Measurements from ENCODE around the gene ATP11B. TPM values are rescaled to one million over a fixed set of nuclear protein-coding genes. Genes with fewer than 3 reads are reported as not detected.

ATP11B gene
- total RNA-seq, 6 experiments from 2014 or later, result 43.9 to 60.5 (median 51.5) TPM

DNA sequence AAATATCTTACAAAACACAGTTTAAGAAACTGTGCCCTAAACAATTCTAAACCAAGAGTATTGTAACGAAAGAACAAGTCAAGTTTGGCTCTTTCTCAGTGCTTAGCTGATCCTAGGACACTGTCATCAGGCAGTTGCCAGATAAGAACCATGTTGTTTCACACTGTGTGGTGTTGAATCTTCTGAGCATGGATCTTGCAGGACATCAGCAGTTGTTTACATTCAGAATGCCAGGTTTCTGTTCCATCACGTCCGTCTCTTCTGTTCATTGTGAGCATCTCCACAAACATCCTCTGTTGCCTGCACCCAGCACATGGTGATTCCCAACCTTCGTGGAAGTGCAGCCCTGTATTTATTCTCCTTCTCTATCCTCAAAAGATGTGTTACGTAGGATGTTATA, 119.2 kb downstream of the ATP11B start:
- DNase-seq, result no peak
- TF ChIP-seq, protein P1, sequence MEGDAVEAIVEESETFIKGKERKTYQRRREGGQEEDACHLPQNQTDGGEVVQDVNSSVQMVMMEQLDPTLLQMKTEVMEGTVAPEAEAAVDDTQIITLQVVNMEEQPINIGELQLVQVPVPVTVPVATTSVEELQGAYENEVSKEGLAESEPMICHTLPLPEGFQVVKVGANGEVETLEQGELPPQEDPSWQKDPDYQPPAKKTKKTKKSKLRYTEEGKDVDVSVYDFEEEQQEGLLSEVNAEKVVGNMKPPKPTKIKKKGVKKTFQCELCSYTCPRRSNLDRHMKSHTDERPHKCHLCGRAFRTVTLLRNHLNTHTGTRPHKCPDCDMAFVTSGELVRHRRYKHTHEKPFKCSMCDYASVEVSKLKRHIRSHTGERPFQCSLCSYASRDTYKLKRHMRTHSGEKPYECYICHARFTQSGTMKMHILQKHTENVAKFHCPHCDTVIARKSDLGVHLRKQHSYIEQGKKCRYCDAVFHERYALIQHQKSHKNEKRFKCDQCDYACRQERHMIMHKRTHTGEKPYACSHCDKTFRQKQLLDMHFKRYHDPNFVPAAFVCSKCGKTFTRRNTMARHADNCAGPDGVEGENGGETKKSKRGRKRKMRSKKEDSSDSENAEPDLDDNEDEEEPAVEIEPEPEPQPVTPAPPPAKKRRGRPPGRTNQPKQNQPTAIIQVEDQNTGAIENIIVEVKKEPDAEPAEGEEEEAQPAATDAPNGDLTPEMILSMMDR (IDR thresholded peaks at IDR 0.05), result no peak
- H3K4me3 Mint-ChIP-seq, result no peak overlapping the region
- H3K9me3 Mint-ChIP-seq, result no peaks in the 10 kb centered on the region
- H3K27me3 Mint-ChIP-seq (ENCODE audit: insufficient read depth), result no peaks in the 10 kb centered on the region
- no peak overlapping the region for H3K27ac Mint-ChIP-seq
- H3K4me1 Mint-ChIP-seq (ENCODE audit: low read depth), result peaks cover 40% of the 10 kb centered on the region
- H3K36me3 Mint-ChIP-seq (ENCODE audit: low read depth), result no peaks in the 10 kb centered on the region

DNA sequence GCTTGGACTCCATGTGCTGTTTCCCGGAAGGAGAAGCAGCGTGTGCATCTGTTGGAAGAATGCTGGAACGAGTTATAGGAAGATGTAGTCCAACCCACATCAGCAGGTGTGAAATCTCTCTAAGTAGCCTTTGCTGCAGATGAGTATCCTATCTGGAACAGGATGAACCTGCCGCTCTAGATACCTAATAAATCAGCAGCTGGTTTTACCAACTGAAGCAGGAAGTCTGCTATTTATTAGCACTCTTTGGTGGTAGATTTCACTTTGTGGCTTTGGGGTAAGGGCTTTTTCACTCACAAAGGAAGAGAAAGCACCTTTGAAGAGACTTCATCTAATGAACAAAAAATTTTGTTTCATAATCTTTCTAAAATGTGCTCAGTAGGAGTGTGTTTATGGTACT, 120.6 kb downstream of the ATP11B start:
- DNase-seq, result no peak
- TF ChIP-seq, protein P1 (IDR thresholded peaks at IDR 0.05), result no peak
- no peak overlapping the region for H3K27ac Mint-ChIP-seq
- no peaks in the 10 kb centered on the region for H3K9me3 Mint-ChIP-seq
- peaks cover 33% of the 10 kb centered on the region for H3K4me1 Mint-ChIP-seq (ENCODE audit: low read depth)
- H3K36me3 Mint-ChIP-seq (ENCODE audit: low read depth), result no peaks in the 10 kb centered on the region
- no peaks in the 10 kb centered on the region for H3K27me3 Mint-ChIP-seq (ENCODE audit: insufficient read depth)
- no peak overlapping the region for H3K4me3 Mint-ChIP-seq

DNA sequence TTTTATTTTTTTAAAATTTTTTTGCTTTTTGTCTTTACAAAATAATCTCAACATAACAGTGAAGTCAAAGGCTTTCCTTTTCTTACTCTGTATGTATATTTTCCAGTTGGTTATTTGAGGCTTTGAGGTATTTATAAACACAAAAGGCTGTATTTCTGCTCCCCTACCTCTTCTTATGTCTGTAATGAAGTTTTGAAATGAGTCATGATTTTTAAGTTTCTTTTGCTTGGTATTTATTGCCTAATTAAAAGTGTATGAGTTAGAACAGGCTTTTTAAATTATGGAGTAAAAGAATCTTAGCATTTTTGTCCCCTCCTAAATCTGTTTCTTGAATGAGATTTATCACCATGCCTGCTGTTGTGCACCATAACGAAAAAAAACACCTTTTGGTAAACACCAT, 121.0 kb downstream of the ATP11B start:
- Mint-ChIP-seq H3K27ac (no peak overlapping the region), H3K36me3 (ENCODE audit: low read depth) (no peaks in the 10 kb centered on the region), H3K4me3 (no peak overlapping the region), H3K9me3 (no peaks in the 10 kb centered on the region), H3K4me1 (ENCODE audit: low read depth) (peaks cover 29% of the 10 kb centered on the region), H3K27me3 (ENCODE audit: insufficient read depth) (no peaks in the 10 kb centered on the region)
- TF ChIP-seq, protein P1 (IDR thresholded peaks at IDR 0.05), result no peak
- no peak for DNase-seq

DNA sequence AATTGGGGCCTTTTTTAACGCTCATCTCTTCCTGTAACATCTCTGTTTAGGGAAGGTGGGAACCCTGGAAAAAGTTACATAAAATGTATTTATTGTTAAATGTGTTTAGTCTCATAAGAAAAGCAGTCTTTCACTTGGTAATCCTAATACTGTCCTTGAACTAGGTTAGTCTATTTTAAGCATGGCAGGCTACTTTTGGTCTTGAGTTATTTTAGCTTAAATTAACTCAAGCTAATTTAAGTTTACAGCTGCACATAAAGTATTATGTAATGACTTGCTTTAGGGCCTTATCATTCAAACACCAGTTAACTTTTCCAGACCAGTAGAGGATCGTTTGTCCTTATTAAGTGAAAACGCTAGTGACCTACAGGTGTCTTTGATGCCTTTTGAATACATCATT, 123.8 kb downstream of the ATP11B start:
- Mint-ChIP-seq H3K9me3 (no peaks in the 10 kb centered on the region), H3K27me3 (ENCODE audit: insufficient read depth) (no peaks in the 10 kb centered on the region), H3K4me3 (no peak overlapping the region), H3K27ac (no peak overlapping the region), H3K36me3 (ENCODE audit: low read depth) (no peaks in the 10 kb centered on the region), H3K4me1 (ENCODE audit: low read depth) (peaks cover 19% of the 10 kb centered on the region)
- TF ChIP-seq, protein P1 (IDR thresholded peaks at IDR 0.05), result no peak
- no peak for DNase-seq

DNA sequence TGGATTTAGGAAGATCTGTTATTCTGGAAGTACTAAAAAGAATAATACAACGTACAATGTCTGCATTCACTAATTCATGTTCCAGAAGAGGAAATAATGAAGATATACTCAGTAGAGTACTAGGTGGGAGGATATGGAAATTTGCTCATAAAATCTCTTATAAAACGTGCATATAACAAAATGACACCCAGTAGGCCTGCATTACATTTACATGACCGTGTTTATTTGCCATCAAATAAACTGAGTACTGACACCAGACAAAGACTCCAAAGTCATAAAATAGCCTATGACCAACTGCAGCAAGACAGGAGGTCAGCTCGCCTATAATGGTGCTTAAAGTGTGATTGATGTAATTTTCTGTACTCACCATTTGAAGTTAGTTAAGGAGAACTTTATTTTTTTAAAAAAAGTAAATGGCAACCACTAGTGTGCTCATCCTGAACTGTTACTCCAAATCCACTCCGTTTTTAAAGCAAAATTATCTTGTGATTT, 126.6 kb downstream of the ATP11B start:
- Mint-ChIP-seq H3K36me3 (ENCODE audit: low read depth) (peaks cover 6% of the 10 kb centered on the region), H3K4me3 (no peak overlapping the region), H3K27ac (no peak overlapping the region), H3K27me3 (ENCODE audit: insufficient read depth) (no peaks in the 10 kb centered on the region; the same call in 1 of the 2 replicates), H3K4me1 (ENCODE audit: low read depth) (peaks cover 6% of the 10 kb centered on the region), H3K9me3 (no peaks in the 10 kb centered on the region)
- TF ChIP-seq, protein P1 (IDR thresholded peaks at IDR 0.05), result no peak
- DNase-seq, result no peak

Data from HFFc6 (cell line).